Colonic mucosa (tissue), 4 donors: ENCODE measurements around the gene HINT2. TPM values are rescaled to one million over a fixed set of nuclear protein-coding genes. Genes with fewer than 3 reads are reported as not detected.
A peak's percentile ranks its signal among the peaks of the same experiment; 100 is the strongest.

Experiments used
- DNase-seq: peaks from one replicate; pipeline ENCODE4 v3.0.0-alpha.2; 2020
- H3K27ac ChIP-seq: fragments of 200-600 bp; one replicate; pipeline ENCODE4 v1.8.0; 2021
- H3K27me3 ChIP-seq: fragments of 200-600 bp; one replicate; pipeline ENCODE4 v1.8.0; 2021
- H3K36me3 ChIP-seq: fragments of 200-600 bp; one replicate; pipeline ENCODE4 v1.8.0; 2021
- H3K4me1 ChIP-seq: fragments of 200-600 bp; one replicate; pipeline ENCODE4 v1.8.0; 2021; ENCODE audit warnings: mild to moderate bottlenecking
- H3K4me3 ChIP-seq: fragments of 200-600 bp; one replicate; pipeline ENCODE4 v1.8.0; 2021
- H3K9ac ChIP-seq, 2 donors: one replicate each; pipeline ENCODE4 v1.7.0; 2013; ENCODE audit warnings: control low read depth in 2 of 2, low read depth in 2 of 2, low read length in 2 of 2
- H3K9me3 ChIP-seq: fragments of 200-600 bp; one replicate; pipeline ENCODE4 v1.8.0; 2021
- intact Hi-C: fragments of 100-400 bp; cut with DNase I; formaldehyde crosslinking; loops from one replicate; pipeline ENCODE4 v1.14.1; 2022
- total RNA-seq, 2 donors: library from RNA; stranded (reverse); fragmentation: NEBNext Ultra II Directional in 1 of 2; extraction: Animal tissue kit (Norgen Biotek cat#: 25700) in 1 of 2; gene quantifications; one replicate each; pipeline ENCODE4 v1.2.1, GENCODE V29; 2021
- TF ChIP-seq, protein P1 (sequence below): fragments of 200-600 bp; IDR thresholded peaks from one replicate; pipeline ENCODE4 v1.8.0; 2022; ENCODE audit warnings: antibody characterized with exemption, mild to moderate bottlenecking
- donor health status: healthy.
- donor health status: DM: no; HTN: no; CAD: no.
- donor health status: DM: no; HTN: no; CAD: no.

The HINT2 gene
- total RNA-seq, 2 donors from 2014 or later = 49.5 to 64.5 TPM

DNA sequence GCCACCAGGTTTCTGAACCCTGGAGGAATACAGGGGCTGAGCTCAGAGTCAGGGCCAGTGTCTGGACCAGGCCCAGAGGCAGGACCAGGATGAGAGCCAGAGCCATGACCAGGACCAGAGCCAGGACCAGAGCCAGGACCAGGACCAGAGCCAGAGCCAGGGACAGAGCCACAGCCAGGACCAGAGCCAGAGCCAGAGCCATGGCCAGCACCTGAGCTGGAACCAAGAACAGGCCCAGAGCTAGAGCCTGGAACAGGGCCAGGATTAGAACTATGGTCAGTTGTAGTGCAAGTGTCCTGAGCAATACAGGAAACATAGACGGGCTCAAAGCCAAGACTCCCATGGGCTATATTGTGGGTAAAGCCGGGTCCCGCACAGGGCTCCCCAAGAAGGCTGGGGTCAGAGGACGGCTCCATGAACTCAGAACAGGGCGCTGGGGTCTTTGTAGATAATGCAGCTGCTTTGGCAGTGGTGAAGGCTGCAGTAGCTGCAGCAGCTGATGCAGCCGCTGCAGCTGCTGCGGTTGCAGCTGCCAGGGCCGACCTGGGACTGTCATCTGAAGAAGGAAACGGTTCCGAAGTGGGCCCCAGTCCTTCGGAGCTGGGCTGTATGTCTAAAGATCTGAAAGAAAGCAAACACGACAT is 3.3 kb downstream of the HINT2 start:
- Histone ChIP-seq H3K36me3 (no peaks in the 10 kb centered on the region), H3K4me1 (peaks cover 14% of the 10 kb centered on the region), H3K27me3 (no peaks in the 10 kb centered on the region), H3K27ac (peak overlapping the region; percentile 64), H3K9me3 (no peaks in the 10 kb centered on the region), H3K9ac (peak overlapping the region; percentile 57 to 58), H3K4me3 (peak overlapping the region; percentile 34)
- intact Hi-C loops = no loop called here
- TF ChIP-seq, protein P1, sequence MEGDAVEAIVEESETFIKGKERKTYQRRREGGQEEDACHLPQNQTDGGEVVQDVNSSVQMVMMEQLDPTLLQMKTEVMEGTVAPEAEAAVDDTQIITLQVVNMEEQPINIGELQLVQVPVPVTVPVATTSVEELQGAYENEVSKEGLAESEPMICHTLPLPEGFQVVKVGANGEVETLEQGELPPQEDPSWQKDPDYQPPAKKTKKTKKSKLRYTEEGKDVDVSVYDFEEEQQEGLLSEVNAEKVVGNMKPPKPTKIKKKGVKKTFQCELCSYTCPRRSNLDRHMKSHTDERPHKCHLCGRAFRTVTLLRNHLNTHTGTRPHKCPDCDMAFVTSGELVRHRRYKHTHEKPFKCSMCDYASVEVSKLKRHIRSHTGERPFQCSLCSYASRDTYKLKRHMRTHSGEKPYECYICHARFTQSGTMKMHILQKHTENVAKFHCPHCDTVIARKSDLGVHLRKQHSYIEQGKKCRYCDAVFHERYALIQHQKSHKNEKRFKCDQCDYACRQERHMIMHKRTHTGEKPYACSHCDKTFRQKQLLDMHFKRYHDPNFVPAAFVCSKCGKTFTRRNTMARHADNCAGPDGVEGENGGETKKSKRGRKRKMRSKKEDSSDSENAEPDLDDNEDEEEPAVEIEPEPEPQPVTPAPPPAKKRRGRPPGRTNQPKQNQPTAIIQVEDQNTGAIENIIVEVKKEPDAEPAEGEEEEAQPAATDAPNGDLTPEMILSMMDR = no peak
- DNase-seq = no peak

DNA sequence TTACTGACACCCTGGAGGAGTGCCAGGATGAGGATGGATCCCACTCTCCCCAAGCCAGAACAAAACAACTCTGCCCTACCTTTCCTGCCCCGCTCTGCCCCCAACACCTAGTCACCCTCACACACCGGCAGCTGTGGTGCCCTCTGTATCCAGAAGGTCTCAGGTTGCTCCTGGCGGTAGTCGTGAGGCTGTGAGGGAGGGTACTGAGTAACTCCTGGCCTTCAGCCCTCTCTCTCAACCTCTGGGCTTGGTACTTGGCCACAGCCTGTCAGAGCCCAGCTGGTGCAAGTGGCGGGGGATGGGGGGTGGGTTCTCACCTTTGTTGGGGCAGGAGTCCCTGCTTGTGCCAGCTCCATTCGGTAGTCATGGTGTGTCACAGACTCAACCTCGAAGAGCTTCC is 4.7 kb downstream of the HINT2 start:
- intact Hi-C loops = no loop called here
- Histone ChIP-seq H3K9ac (no peak overlapping the region), H3K27ac (no peak overlapping the region), H3K4me1 (peaks cover 14% of the 10 kb centered on the region), H3K36me3 (peaks cover 7% of the 10 kb centered on the region), H3K4me3 (no peak overlapping the region), H3K27me3 (no peaks in the 10 kb centered on the region), H3K9me3 (no peaks in the 10 kb centered on the region)
- TF ChIP-seq, protein P1 = no peak
- no peak for DNase-seq

DNA sequence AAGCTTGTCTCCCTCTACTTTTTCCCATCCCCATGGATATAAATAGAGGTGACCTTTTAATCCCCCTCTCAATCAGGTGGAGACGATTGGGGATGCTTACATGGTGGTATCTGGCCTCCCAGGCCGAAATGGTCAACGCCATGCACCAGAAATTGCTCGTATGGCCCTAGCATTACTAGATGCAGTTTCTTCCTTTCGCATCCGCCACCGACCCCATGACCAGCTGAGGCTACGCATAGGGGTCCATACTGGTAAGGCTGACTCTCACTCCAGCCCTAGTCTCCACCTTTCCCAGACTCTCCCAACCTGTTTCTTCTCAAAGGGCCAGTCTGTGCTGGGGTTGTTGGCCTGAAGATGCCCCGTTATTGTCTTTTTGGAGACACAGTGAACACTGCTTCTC is 6.4 kb downstream of the HINT2 start:
- intact Hi-C loops = no loop called here
- Histone ChIP-seq H3K9ac (no peak overlapping the region), H3K4me3 (no peak overlapping the region), H3K9me3 (no peaks in the 10 kb centered on the region), H3K4me1 (peaks cover 7% of the 10 kb centered on the region), H3K27me3 (no peaks in the 10 kb centered on the region), H3K27ac (no peak overlapping the region), H3K36me3 (peaks cover 7% of the 10 kb centered on the region)
- TF ChIP-seq, protein P1 = no peak
- no peak for DNase-seq

DNA sequence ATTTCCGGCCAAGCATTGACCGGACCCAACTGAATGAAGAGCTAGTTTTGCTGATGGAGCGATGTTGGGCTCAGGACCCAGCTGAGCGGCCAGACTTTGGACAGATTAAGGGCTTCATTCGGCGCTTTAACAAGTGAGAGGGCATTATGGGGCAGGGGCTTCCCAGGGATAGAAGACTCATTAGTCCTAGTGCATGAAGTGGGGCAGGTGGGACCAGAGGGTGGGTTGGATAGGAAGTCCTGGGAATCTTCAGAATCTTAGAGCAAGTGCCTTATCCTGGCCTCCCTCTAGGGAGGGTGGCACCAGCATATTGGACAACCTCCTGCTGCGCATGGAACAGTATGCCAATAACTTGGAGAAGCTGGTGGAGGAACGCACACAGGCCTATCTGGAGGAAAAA is 8.7 kb downstream of the HINT2 start:
- DNase-seq = no peak
- H3K4me1 ChIP-seq = no peaks in the 10 kb centered on the region
- intact Hi-C loops = no loop called here
- no peak overlapping the region for H3K9ac ChIP-seq
- peaks cover 7% of the 10 kb centered on the region for H3K36me3 ChIP-seq
- H3K9me3 ChIP-seq = no peaks in the 10 kb centered on the region
- no peak overlapping the region for H3K4me3 ChIP-seq
- TF ChIP-seq, protein P1 = no peak
- H3K27ac ChIP-seq = no peak overlapping the region
- H3K27me3 ChIP-seq = no peaks in the 10 kb centered on the region

DNA sequence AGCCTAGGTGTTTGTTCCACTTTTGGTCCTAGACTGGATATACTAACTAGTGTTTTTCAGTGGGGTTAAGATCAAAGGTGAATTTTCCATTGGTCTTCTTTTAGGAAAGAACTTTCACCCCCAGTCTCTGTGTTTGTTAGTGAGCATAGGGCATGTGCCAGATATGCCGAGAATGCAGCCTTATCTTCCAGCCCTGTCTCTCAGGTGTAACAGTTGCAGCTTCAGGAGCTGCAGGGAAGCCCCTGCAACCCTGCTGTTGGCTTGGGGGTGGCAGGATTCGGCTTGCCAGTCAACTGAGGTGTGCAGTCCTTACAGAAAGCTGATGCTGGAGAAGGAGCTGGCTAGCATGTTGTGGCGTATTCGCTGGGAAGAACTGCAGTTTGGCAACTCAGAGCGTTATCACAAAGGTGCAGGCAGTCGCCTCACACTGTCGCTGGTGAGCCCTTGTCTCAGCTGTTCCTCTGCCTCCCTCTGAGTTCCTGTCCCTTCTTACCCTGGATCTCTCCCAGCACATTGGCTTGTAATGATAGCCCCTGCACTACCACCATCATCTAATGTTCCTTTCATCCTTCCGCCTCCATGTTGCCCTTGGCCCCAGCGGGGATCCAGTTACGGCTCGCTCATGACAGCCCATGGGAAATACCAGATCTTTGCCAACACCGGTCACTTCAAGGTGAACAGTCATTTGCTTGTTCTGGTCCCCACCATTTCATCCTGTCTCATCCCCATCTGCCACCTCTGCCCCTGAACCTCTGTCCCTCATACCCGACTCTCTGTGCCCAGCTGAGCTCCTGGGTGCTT is 13.3 kb downstream of the HINT2 start:
- intact Hi-C loops = no loop called here
- Histone ChIP-seq H3K27me3 (no peaks in the 10 kb centered on the region), H3K4me3 (no peak overlapping the region), H3K9ac (no peak overlapping the region), H3K9me3 (no peaks in the 10 kb centered on the region), H3K27ac (no peak overlapping the region), H3K4me1 (no peaks in the 10 kb centered on the region), H3K36me3 (peaks cover 7% of the 10 kb centered on the region)
- DNase-seq = no peak
- TF ChIP-seq, protein P1 = no peak
